Right ventricle myocardium inferior (tissue), 1 donor: ENCODE data around the gene CHTF18. TPM values are rescaled to one million over a fixed set of nuclear protein-coding genes. Genes with fewer than 3 reads are reported as not detected.
A peak's percentile ranks its signal among the peaks of the same experiment; 100 is the strongest.

ENCODE experiments used
- ATAC-seq: fragments of 200-7000 bp; cut with Tn5 transposase; one replicate; pipeline ENCODE4 v1.9.1; 2020; ENCODE audit warnings: mild to moderate bottlenecking, moderate library complexity
- DNase-seq: peaks from one replicate; pipeline ENCODE4 v3.0.0; 2021; ENCODE audit errors: missing footprints
- intact Hi-C: fragments of 100-400 bp; cut with DNase I; formaldehyde crosslinking; loops from one replicate; pipeline ENCODE4 v1.11.0; 2022
- total RNA-seq: library from RNA; stranded (reverse); fragmentation: NEBNext Ultra II Directional; extraction: Animal tissue kit (Norgen Biotek cat#: 25700); gene quantifications from one replicate; pipeline ENCODE4 v1.2.1, GENCODE V29; 2021
- donor health status: DM: no; HTN: yes; CAD: no; lungs with severe emphysema.

Gene CHTF18
- total RNA-seq, 1 donor from 2014 or later = 6.4 TPM

DNA sequence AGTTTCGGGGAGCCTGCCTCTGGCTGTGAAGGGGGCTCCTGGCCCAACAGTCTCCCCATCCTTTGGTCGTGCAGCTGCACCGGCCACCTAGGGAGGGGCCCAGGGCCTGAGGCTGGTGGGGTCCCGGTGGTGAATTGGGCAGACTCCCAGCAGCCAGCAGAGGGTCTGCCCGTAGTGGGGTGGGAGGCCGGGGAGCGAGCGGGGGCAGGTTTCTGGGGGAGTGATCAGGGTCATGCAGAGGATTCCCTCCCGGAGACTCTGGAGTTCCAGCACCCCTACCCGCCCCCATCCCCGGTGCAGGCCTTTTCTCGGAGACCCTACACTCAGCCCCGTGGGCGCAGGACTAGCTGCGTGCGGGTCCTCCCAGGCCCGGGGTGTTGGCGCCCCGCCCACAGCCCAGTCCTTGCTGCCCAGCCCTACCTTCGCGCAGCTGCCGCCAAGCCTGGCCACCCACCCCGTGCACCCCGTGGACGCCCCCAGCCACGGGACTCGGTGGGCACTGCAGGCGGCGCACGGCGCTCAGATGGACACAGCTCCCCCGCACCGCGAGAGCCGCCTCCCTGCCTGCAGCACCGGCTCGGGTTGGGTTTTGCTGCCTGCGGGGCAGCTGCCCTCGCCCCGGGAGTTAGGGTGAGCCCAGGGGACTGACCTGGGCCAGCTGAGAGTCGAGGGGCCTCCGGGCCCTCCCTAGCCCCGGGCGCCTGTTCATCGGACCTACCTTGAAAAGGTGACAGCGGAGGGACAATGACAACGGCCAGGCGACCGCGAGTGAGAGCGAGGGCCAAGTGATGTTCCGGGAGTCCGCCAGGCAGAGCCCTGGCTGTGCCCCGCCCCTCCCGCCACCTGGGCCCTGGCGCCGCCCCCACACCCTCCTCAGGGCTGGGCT is 11.8 kb downstream of the CHTF18 start, which contains the start of gene GNG13:
TSS of gene GNG13 (minus strand) at position 787 of the 886 bp plus-strand sequence. CDS start 1,657 bp downstream, outside the sequence.
- ATAC-seq (no peak), DNase-seq (no peak)
- intact Hi-C loops = no loop called here

DNA sequence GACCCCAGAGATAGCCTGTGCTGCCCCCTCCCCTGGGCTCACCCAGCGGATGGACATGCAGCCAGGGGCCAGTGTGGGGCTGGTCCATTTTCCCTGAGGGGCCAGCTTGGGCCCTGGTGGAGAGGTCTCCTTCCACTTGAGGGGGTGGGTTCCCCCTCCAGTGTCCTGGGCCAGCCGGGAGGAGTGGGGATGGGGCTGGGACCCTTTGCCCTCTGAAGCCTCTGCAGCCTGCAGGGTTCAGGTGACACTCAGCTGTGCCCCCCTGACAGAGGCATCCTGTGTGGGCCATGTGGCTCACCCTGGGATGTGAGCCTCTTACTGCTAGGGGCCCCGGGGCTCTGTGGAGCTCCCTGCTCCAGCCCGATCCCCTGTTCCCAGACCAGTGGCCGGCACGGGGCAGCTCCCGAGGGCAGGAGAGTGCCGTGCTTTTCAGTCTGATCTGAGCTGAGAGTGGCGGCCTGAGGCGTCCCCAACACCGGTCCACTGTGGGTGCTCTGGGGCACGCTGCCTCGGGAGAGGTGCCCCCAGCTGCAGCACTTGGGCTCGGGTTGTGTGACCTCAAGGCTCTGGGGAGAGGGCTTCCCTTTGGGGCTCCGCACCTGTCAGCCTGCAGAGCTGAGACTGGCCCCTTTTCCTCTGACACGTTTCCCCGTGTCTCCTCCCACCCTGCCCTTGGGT is 12.6 kb downstream of the CHTF18 start:
- ATAC-seq (no peak), DNase-seq (no peak)
- intact Hi-C loops = no loop called here

GRCh38 chr16:801584-802363 is 13.4 kb downstream of the CHTF18 start:
- DNase-seq = no peak
- intact Hi-C loops = no loop called here
- no peak for ATAC-seq

- ATAC-seq (no peak), DNase-seq (no peak)
- intact Hi-C loops = no loop called here
Measured at GRCh38 chr16:802461-802860, 14.0 kb downstream of the CHTF18 start.

GRCh38 chr16:802914-803753 is 14.7 kb downstream of the CHTF18 start:
- ATAC-seq (no peak), DNase-seq (no peak)
- intact Hi-C loops = no loop called here

DNA sequence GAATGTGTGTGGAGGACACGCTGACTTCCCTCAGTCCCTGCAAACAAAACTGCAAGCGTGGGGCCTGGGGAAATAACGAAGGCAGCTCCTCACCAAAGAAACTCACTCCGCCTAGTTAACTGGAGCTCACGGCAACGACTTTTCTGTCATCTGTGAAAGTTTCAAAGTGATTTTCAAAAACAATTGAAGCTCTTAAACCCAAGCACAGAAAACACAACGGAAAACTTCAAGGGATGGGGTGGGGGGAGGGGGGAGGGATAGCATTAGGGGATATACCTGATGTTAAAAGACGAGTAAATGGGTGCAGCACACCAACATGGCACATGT is 15.3 kb downstream of the CHTF18 start:
- DNase-seq (no peak), ATAC-seq (no peak)
- intact Hi-C loops = no loop called here

GRCh38 chr16:804193-805048 is 16.0 kb downstream of the CHTF18 start:
- intact Hi-C loops = no loop called here
- DNase-seq = no peak
- no peak for ATAC-seq

DNA sequence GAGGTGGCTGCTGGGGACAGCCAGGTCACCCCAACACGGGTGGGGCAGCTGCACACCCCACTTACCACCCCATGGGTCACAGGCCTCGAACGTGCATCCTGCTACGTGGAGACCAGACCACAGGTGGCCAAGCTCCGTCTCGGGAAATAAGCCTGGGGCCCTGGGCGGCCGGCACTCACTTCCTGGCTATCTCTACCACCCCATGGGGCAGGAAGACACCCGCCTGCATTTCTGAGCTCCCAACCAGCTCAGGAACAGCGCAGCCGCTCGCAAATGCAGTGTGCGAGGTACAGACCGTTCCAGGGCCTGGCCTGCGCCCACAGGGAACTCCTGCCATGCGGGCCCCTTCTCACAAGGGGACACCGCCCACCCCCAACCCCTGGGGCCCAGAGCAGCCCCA is 17.1 kb downstream of the CHTF18 start:
- ATAC-seq = no peak
- intact Hi-C loops = no loop called here
- no peak for DNase-seq

GRCh38 chr16:807347-808084 is 19.1 kb downstream of the CHTF18 start:
- ATAC-seq = peak; percentile 98
- DNase-seq = peak; percentile 97
- intact Hi-C loops = no loop called here

DNA sequence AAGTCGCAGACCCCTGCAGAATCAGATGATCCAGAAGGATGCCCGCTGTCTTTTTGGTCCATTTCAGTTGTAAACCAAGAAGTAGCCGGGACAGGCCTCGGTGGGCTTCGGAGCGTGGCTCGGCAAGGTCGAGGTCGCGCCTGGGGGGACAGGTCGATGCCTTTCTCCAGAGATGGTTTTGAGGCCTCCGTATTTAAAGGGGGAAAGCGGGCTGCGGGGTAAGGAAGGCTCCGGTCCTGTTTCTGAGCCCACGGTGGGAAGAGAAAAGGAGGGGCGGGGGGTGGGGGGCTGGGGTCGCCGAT is 19.6 kb downstream of the CHTF18 start:
- intact Hi-C loops = no loop called here
- ATAC-seq = no peak
- no peak for DNase-seq

- ATAC-seq = peak; percentile 76
- intact Hi-C loops = loop anchor here (1.0 to 2.0 kb wide), 2 partner anchors 242 to 289 kb away; no protein-coding TSS in a partner anchor
- no peak for DNase-seq
Measured at GRCh38 chr16:813204-813915, 24.9 kb downstream of the CHTF18 start.

DNA sequence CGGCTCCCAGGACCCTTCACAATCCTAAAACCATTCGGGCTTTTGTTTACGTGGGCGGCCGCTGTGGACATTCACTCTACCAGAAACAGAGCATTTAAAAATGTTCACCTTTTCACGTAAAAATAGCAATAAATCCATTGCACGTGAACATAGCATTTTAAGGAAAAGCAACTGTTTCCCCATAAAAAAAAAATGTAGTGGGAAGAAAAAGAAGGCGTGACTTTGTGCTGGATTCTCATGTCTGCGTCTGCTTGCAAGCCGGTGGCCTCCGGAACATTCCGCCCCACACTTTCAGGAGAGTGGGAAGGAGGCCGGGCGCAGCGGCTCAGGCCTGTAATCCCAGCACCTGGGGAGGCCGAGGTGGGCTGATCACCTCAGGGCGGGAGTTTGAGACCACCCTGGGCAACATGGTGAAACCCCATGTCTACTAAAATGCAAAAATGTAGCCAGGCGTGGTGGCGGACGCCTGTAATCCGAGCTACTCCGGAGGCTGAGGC is 25.5 kb downstream of the CHTF18 start:
- no peak for ATAC-seq
- intact Hi-C loops = loop anchor here (1.0 to 2.0 kb wide), 2 partner anchors 241 to 289 kb away; no protein-coding TSS in a partner anchor
- DNase-seq = no peak

GRCh38 chr16:814974-815373 is 26.6 kb downstream of the CHTF18 start:
- ATAC-seq = no peak
- intact Hi-C loops = no loop called here
- DNase-seq = no peak

- intact Hi-C loops = no loop called here
- ATAC-seq = no peak
- no peak for DNase-seq
Measured at GRCh38 chr16:815861-816260, 27.4 kb downstream of the CHTF18 start.

DNA sequence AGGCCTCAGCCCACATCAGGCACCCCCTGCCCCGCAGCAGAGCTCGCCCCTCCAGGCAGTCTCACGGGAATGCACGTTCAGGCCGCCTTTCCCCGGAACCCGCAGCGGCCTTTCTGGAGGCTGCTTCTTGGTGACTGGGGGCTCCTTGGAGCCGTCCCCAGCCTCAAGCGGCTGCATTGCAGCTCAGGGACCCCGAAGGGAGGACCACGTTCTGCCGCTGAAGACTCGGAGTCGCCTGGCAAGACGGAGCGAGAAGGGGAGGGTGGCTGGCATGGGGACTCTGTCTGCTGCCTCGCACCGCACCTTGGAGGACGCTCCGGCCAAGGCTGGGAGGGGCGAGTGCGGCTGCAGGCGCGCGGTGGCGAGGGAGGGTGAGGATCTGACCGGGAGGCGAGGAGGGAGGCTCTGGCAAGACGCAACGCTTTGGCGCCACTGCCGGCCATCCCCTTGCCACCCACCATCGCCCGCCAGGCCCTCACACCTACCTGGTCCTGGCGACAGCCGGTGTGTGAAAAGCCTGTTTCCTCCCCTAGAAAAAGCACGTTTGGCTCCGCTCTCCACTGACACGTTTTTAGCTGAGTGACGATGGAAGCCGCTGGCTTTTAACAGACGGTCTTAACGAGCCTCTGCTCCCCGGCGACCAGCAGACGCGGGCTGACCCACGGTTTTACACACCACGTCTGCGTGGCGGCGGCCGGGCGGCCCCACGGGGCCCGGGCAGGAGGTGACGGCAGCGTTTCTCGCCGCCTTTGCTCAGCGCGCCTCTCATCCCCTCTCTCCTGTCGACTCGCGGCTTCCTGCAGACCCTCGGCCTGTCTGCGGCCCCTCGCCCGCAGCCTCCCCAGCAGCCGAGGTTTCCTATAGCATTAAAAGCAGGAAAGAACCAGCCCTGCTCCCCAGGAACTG is 28.8 kb downstream of the CHTF18 start:
- intact Hi-C loops = no loop called here
- ATAC-seq = no peak
- DNase-seq = no peak
